Activated effector memory CD4-positive, alpha-beta T cell treated with Interleukin-2 at 50 U/mL for 16 hours (primary cell): ENCODE measurements around the gene UBN1.

Source experiments
- DNase-seq: peaks from one replicate; pipeline ENCODE4 v3.0.0-alpha.2; 2020

The UBN1 gene

DNA sequence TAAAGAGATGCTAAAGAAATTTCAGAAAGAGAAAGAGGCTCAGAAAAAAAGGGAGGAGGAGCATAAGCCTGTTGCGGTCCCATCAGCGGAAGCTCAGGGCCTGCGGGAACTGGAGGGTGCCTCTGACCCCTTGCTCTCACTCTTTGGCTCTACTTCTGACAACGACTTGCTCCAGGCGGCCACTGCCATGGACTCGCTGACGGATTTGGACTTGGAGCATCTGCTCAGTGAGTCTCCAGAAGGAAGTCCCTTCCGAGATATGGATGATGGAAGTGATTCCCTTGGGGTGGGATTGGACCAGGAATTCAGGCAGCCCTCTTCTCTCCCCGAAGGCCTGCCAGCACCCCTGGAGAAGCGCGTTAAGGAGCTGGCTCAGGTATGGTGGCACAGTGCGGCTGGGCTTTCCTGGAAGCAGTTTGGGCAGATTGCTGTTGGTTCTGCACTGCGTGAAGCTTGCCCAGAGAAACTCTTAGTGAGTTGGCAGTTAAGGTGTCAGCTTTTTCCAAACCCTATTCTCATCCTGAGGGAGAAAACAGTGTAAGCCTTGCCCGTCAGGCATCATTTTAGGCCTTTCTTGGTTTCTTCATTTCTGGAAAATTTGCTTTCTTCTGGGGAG, 13.6 kb downstream of the UBN1 start:
- DNase-seq, result no peak

DNA sequence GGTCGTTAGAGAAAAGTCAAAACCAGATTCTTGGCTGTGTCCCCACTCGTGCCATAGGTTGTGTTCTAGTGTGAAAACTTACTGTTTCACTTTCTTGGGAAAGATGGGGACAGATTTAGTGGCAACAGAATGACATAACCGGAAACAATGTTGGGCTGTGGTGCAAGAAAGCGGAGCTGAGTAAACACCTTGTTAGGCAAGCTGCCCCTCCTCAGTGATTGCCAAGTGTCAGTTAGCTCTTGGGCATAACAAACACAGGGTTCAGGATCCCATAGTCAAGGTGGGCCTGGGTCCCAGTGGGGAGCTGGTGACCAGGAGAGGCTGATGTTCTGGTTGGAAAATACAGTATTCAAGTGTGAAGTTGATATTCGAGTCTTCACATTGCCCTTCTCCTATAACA, 15.4 kb downstream of the UBN1 start:
- DNase-seq, result no peak

DNA sequence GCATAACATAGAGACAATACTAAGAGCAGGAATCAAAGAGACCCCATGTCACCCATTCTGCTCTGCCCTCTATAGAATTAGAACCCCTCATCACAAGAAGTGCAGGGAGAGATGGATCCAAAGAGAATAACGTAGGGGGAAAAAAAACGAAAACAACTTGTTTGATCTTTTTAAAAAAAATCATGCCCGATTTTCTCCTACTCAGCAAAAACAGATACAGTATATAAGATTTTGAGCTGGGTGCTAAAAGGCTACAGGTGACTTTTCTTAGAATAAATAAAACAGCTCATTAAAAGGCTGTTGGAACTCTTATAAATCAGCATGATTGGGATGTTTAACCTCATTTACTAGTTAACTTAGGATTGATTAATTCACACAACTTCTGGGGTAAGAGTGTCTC, 17.4 kb downstream of the UBN1 start:
- no peak for DNase-seq

DNA sequence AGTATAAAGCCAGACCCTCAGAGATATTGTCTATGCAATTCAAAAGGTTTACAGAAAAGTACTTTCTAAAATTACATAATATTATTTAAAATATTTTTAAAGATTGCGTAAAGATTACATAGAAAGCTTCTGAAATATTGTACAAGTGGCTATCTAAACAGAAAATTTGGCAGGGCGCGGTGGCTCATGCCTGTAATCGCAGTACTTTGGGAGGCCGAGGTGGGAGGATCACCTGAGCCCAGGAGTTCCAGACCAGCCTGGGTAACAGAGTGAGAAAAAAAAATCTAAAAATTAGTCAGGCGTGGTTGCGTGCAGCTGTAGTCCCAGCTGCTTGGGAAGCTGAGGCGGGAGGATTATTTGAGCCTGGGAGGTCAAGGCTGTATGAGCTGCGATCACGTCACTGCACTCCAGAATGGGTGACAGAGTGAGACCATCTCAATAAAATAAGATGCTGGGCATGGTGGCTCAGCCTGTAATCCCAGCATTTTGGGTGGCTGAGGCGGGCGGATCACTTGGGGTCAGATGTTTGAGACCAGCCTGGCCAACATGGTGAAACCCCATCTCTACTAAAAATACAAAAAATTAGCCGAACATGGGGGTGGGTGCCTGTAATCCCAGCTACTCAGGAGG, 18.1 kb downstream of the UBN1 start:
- no peak for DNase-seq

DNA sequence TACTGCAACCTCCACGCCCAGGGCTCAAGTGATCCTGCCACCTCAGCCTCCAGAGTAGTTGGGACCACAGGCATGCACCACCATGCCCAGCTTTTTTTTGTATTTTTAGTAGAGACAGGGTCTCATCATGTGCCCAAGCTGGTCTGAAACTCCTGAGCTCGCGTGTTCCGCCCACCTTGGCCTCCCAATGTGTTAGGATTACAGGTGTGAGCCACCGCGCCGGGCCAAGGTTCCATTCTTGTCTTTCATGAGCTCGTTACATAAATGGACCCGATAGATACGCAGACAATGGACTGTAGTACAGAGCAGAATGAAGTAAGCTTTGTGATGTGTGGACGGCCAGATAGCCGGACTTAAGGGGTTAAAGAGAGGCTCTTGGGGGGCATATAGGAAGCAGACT, 19.3 kb downstream of the UBN1 start:
- DNase-seq, result no peak

GRCh38 chr16:4868026-4868425, 20.7 kb downstream of the UBN1 start:
- no peak for DNase-seq

DNA sequence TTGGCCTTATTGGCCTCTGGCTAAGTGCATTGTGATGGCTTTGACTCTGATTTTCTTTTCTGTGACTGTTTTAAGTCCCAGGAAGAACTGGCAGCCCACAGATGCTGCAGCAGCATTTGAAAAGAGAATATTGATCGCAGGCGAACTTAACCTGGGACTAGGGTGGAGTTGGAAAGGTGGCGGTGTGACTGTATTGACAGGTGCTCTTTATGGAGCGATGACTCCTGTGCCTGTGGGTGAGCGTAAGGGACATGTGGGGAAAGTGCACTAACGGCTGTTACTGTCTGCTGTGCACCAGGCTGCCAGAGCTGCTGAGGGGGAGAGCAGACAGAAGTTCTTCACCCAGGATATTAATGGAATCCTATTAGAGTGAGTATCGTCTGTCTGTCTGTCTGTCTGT, 21.3 kb downstream of the UBN1 start:
- no peak for DNase-seq

DNA sequence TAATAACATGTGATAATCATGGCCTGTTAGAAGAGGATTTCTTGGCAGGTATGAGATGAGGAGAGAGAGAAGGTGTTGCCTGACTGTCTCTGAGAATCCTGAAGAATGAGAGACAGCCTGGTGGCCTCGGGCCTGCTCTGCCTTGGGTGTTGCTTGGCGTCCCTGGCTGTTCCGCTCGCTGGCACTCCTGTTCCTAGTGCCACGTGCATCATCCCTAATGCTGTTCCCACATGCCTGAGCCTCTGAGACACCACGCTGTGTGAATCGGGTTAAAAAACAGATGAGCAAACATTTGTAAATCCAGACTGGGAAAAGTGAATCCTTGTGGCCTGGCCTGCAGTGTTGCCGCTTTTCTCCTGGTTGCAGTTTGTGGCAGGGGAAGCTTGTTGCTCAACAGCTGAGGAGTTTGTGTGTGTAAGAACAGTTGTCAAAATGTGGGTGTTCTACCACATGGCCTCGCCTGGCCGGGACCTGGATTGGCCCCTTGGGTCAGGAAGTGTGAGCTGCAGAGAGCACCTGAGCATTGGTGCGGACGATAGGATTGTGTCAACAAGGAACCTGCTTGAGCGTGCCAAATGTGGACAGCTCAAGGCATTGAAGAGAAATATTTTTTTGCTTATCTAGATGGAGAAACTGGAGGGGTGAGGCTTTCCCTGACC, 22.0 kb downstream of the UBN1 start:
- DNase-seq, result no peak

DNA sequence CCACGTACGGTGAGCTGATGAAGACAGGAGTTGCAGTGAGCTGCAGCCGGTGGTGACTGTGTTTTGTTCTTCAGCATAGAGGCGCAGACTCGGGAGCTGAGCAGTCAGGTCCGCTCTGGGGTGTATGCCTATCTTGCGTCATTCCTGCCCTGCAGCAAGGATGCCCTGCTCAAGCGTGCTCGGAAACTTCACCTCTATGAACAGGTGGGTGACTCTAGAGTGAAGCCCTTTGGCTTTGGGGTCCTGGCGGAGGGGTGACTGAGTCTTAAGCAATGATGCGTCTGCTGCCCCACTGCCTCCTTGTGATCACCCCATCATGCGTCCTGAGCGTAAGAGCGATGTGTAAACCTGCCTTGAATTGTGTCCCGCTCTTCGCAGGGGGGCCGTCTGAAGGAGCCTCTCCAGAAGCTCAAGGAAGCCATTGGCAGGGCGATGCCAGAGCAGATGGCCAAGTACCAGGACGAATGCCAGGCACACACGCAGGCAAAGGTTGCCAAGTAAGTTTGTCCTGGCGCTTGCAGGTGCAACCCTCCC, 22.9 kb downstream of the UBN1 start:
- DNase-seq, result no peak

GRCh38 chr16:4871071-4871470, 23.8 kb downstream of the UBN1 start:
- no peak for DNase-seq

DNA sequence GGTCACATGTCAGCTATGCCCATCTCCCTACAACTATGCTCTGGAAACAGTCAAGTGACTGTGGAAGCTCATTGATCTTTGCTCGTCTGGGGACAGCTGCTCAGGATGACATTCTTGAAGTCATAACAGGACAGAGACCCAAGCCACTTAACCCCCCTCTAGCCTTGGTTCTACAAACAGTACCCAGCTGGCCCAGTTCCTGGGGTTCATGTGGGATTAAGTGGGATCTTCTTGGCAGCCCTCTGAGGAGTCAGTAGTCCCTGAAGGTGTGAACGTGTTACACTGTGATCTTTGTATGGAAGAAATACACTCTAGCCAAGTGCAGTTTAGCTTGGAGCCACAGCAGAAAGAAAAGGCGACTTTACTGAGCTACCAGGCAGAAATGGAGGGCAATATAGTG, 25.8 kb downstream of the UBN1 start:
- DNase-seq, result no peak

GRCh38 chr16:4874666-4875065, 27.4 kb downstream of the UBN1 start:
- DNase-seq, result no peak

- no peak for DNase-seq
Observed at GRCh38 chr16:4876646-4877379, 29.5 kb downstream of the UBN1 start.

DNA sequence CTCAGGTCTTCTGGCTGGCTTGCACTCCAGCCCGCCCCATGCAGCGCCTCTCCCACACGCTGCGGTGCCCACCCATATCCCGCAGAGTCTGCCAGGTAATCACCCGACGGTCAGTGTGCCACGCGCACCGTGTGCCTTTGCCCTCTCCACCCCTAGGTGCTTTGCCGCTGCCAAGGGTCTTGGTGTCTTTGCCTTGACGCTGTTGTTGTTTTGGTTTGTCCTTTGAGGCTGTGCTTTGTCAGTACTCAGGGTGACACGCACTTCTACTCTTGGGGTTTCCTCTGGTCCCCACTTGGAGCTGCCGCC, 30.1 kb downstream of the UBN1 start:
- no peak for DNase-seq

GRCh38 chr16:4879049-4879448, 31.8 kb downstream of the UBN1 start:
- DNase-seq, result no peak

GRCh38 chr16:4880006-4880580, 32.8 kb downstream of the UBN1 start:
- no peak for DNase-seq

- DNase-seq, result no peak
Observed at GRCh38 chr16:4882000-4882632, 34.8 kb downstream of the UBN1 start.

DNA sequence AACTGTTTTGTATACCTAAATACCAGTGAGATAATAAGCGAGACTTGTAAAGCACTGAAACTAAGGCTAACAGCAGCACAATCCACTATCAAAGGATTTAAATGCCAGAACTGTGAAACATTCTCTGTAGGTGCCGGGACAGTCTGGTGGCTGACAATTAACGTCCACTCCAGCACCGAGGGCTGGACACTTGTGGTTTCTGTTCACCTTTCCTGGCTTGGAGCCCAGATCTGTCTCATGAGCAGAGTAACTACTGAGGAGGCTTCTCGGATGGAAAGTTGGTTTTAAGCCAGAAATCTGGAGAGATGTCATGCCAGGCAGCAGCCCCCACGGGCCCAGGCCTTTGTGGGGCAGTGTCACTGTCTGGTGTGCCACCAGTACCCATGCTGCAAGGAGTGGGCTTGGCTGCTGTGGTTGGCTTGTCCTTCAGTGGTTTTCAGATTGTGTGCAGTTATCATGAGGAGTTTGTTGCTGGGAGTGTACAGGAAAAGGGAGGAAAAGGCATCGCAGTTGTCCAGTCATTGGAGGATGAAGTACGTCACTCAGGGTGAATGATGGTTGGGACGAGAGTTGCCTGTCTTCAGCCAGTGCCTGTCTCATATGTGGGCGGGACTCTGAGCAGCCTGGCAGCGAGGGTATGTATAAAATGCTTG, 35.5 kb downstream of the UBN1 start:
- no peak for DNase-seq

DNA sequence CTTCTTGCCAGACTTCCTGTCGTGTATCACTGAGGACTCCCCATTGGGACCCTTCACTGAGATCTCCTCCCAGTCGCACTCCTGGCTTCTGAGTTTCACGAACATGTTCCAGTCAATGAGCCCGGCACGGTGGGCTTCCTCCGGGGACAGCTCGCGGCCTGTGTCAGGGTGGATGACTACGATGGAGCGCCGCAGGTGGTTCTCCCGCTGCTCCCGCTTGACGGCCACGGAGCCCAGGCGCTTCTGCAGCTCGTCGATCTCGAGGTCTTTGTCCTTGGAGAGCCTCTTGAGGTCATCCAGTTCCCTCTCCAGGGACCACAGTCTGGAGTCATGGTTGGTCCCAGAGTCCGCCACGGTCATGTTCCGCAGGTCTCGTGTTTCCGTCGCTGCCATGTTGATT, 36.2 kb downstream of the UBN1 start:
- no peak for DNase-seq

DNA sequence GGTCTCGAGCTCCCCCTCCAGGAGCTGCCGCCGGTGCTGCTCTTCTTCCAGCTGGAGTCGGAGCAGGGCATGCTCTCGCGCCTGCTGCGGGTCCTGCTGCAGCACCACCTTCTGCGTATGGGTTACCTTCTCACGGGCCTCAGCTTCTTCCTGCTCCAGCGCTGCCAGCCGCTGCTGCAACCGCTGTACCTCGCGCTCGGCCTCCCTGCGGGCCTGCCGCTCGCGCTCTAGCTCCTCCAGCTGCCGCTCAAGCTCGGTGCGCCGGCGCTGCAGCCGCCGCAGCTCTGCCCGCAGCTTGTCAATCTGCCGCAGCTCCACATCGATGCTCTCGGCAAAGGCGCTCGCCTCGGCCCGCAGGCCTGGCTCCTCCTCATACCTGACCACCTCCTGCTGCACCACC, 36.9 kb downstream of the UBN1 start:
- DNase-seq, result no peak

GRCh38 chr16:4884972-4885874, 37.9 kb downstream of the UBN1 start:
- DNase-seq, result no peak
